Astrocyte (in vitro differentiated cells and primary cell): ENCODE measurements around the gene CCDC169. TPM values are rescaled to one million over a fixed set of nuclear protein-coding genes. Genes with fewer than 3 reads are reported as not detected.

Experiments
- DNase-seq: peaks from one replicate; pipeline ENCODE4 v3.0.0-alpha.2; 2010; ENCODE audit warnings: low read depth
- FAIRE-seq: peaks from 2 replicates; lab custom pipeline; 2011; peaks lifted over from hg19 to GRCh38; lab: Jason Lieb, UNC
- H2AFZ ChIP-seq: 2 replicates; pipeline ENCODE4 v1.6.0; 2012; ENCODE audit warnings: low read depth, low read length, inconsistent platforms
- H3K27ac ChIP-seq: 2 replicates; pipeline ENCODE4 v1.5.1; 2011; ENCODE audit warnings: low read depth, low read length, inconsistent platforms
- H3K27me3 ChIP-seq: 2 replicates; pipeline ENCODE4 v1.6.0; 2011; ENCODE audit warnings: low read length, inconsistent platforms; ENCODE audit not compliant: insufficient read depth
- H3K36me3 ChIP-seq: 2 replicates; pipeline ENCODE4 v1.5.1; 2011; ENCODE audit warnings: low read length, inconsistent platforms; ENCODE audit not compliant: insufficient read depth
- H3K4me1 ChIP-seq: 2 replicates; pipeline ENCODE4 v1.5.1; 2011; ENCODE audit warnings: low read length, inconsistent platforms; ENCODE audit not compliant: insufficient read depth
- H3K4me2 ChIP-seq: 2 replicates; pipeline ENCODE4 v1.6.0; 2012; ENCODE audit warnings: low read length, inconsistent platforms
- H3K4me3 ChIP-seq: 2 replicates; pipeline ENCODE4 v1.5.1; 2011; ENCODE audit warnings: low read depth, mild to moderate bottlenecking, low read length, inconsistent platforms; ENCODE audit not compliant: insufficient read depth
- H3K79me2 ChIP-seq: 2 replicates; pipeline ENCODE4 v1.6.0; 2012; ENCODE audit warnings: mild to moderate bottlenecking, low read length, inconsistent platforms; ENCODE audit not compliant: insufficient read depth
- H3K9ac ChIP-seq: 2 replicates; pipeline ENCODE4 v1.6.0; 2012; ENCODE audit warnings: mild to moderate bottlenecking, low read length, inconsistent platforms
- H3K9me3 ChIP-seq: 2 replicates; pipeline ENCODE4 v1.5.1; 2012; ENCODE audit warnings: low read depth, mild to moderate bottlenecking, low read length, inconsistent platforms; ENCODE audit not compliant: insufficient read depth
- H4K20me1 ChIP-seq: 2 replicates; pipeline ENCODE4 v1.6.0; 2012; ENCODE audit warnings: low read length, inconsistent platforms; ENCODE audit not compliant: insufficient read depth
- H3K27ac Mint-ChIP-seq: one replicate; pipeline ENCODE4 v1.8.0; 2021; ENCODE audit warnings: mild to moderate bottlenecking, mixed read lengths; ENCODE audit not compliant: unreplicated experiment
- H3K27me3 Mint-ChIP-seq: one replicate; pipeline ENCODE4 v1.8.0; 2021; ENCODE audit warnings: low read depth, mixed read lengths; ENCODE audit not compliant: unreplicated experiment
- H3K36me3 Mint-ChIP-seq: one replicate; pipeline ENCODE4 v1.8.0; 2021; ENCODE audit warnings: low read depth, mixed read lengths; ENCODE audit not compliant: unreplicated experiment
- H3K4me1 Mint-ChIP-seq: one replicate; pipeline ENCODE4 v1.8.0; 2021; ENCODE audit warnings: low read depth, mixed read lengths; ENCODE audit not compliant: unreplicated experiment
- H3K4me3 Mint-ChIP-seq: one replicate; pipeline ENCODE4 v1.8.0; 2021; ENCODE audit warnings: mild to moderate bottlenecking, moderate library complexity, mixed read lengths; ENCODE audit not compliant: unreplicated experiment
- H3K9me3 Mint-ChIP-seq: one replicate; pipeline ENCODE4 v1.8.0; 2021; ENCODE audit warnings: mild to moderate bottlenecking, mixed read lengths; ENCODE audit not compliant: unreplicated experiment
- EZH2 ChIP-seq: IDR thresholded peaks from 2 replicates; pipeline ENCODE4 v1.6.1; 2012; ENCODE audit warnings: mild to moderate bottlenecking, low read length, inconsistent platforms; ENCODE audit not compliant: insufficient read depth
- total RNA-seq: library from RNA; stranded (reverse); gene quantifications from 2 replicates; pipeline ENCODE4 v1.2.1, GENCODE V29; 2021
- TF ChIP-seq, protein P1 (sequence below): IDR thresholded peaks from 2 replicates; pipeline ENCODE4 v1.5.1; 2011; ENCODE audit warnings: low read depth, mild to moderate bottlenecking, inconsistent platforms, low read length, moderate library complexity; ENCODE audit not compliant: insufficient read depth

The CCDC169 gene
- total RNA-seq, 1 donor from 2014 or later, result 0.98 TPM

DNA sequence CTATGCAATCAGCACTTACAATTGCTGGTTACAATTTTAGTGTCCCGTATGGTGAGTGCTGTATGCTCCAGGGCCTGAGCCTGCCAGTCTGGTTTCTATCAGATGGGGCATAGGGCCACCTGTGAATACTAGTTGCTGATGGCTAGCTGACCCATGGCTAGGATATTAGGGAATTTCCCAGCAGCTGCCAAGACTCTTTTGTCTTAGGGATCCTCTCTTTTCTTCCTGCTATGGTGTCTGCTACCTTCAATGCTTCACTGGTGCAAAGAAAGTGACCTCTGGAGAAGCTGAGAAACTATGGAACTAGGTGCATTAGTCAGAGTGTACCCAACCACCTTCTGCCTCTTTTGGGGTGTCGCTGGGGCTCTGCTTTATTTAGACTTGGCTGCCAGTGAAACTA, 11.6 kb downstream of the CCDC169 start:
- Histone ChIP-seq H4K20me1 (no peaks in the 10 kb centered on the region), H3K36me3 (no peaks in the 10 kb centered on the region), H3K9me3 (no peaks in the 10 kb centered on the region), H3K9ac (no peak overlapping the region), H3K4me3 (no peak overlapping the region), H3K4me2 (no peak overlapping the region), H3K27me3 (no peaks in the 10 kb centered on the region), H3K79me2 (no peaks in the 10 kb centered on the region), H3K27ac (no peak overlapping the region), H3K4me1 (no peaks in the 10 kb centered on the region), H2AFZ (no peak overlapping the region)
- H3K27ac Mint-ChIP-seq, result no peak overlapping the region
- H3K4me1 Mint-ChIP-seq, result peaks cover 2% of the 10 kb centered on the region
- no peaks in the 10 kb centered on the region for H3K9me3 Mint-ChIP-seq
- FAIRE-seq (no peak), DNase-seq (no peak)
- H3K36me3 Mint-ChIP-seq, result peaks cover 4% of the 10 kb centered on the region
- no peak for TF ChIP-seq EZH2
- TF ChIP-seq, protein P1, sequence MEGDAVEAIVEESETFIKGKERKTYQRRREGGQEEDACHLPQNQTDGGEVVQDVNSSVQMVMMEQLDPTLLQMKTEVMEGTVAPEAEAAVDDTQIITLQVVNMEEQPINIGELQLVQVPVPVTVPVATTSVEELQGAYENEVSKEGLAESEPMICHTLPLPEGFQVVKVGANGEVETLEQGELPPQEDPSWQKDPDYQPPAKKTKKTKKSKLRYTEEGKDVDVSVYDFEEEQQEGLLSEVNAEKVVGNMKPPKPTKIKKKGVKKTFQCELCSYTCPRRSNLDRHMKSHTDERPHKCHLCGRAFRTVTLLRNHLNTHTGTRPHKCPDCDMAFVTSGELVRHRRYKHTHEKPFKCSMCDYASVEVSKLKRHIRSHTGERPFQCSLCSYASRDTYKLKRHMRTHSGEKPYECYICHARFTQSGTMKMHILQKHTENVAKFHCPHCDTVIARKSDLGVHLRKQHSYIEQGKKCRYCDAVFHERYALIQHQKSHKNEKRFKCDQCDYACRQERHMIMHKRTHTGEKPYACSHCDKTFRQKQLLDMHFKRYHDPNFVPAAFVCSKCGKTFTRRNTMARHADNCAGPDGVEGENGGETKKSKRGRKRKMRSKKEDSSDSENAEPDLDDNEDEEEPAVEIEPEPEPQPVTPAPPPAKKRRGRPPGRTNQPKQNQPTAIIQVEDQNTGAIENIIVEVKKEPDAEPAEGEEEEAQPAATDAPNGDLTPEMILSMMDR, result no peak
- no peaks in the 10 kb centered on the region for H3K27me3 Mint-ChIP-seq
- H3K4me3 Mint-ChIP-seq, result no peak overlapping the region

DNA sequence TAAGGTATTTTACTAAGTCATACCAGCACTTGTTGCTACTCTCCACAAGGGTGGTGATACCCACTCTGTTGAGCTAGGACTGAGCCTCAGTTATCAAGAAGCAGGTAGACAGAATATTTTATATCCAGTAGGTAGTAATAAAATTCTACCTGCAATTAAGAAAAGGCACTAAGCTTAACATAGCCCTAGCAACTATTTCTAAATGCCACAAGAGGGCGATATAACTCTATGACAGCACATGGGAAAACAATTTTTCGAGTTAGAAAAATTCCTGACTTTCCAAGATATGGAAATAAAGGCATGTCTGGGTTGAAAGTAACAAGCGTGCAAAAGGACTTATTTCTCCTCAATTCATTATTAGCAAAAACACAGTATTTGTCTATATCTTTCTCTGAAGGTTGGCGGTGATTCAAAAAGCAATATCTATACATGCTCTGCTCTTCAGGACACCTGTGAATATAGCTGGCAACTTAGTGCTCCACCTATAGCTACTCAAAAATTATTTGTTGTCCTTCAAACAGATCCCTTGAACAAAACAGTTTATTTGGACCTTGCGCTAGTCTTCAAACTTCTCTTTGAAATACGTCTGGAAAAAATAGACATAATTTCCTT, 14.7 kb downstream of the CCDC169 start:
- Histone ChIP-seq H3K36me3 (no peaks in the 10 kb centered on the region), H3K4me2 (no peak overlapping the region), H3K9ac (no peak overlapping the region), H3K27ac (no peak overlapping the region), H3K4me3 (no peak overlapping the region), H3K9me3 (no peaks in the 10 kb centered on the region), H4K20me1 (no peaks in the 10 kb centered on the region), H3K79me2 (no peaks in the 10 kb centered on the region), H2AFZ (no peak overlapping the region), H3K4me1 (no peaks in the 10 kb centered on the region), H3K27me3 (no peaks in the 10 kb centered on the region)
- DNase-seq (peak; percentile 28), FAIRE-seq (peak; percentile 62)
- Mint-ChIP-seq H3K27me3 (no peaks in the 10 kb centered on the region), H3K4me3 (no peak overlapping the region), H3K4me1 (peaks cover 2% of the 10 kb centered on the region), H3K27ac (no peak overlapping the region), H3K36me3 (peaks cover 4% of the 10 kb centered on the region), H3K9me3 (no peaks in the 10 kb centered on the region)
- TF ChIP-seq, protein P1, result peak; percentile 91
- no peak for TF ChIP-seq EZH2
